GM19395 (cell line): ENCODE measurements around the gene DCST2.

ENCODE experiments used
- ATAC-seq: cut with Tn5 transposase; IDR thresholded peaks from one replicate; pipeline ENCODE4 v1.9.1; 2021; ENCODE audit warnings: mild to moderate bottlenecking, moderate library complexity; ENCODE audit not compliant: unreplicated experiment

DCST2 gene

DNA sequence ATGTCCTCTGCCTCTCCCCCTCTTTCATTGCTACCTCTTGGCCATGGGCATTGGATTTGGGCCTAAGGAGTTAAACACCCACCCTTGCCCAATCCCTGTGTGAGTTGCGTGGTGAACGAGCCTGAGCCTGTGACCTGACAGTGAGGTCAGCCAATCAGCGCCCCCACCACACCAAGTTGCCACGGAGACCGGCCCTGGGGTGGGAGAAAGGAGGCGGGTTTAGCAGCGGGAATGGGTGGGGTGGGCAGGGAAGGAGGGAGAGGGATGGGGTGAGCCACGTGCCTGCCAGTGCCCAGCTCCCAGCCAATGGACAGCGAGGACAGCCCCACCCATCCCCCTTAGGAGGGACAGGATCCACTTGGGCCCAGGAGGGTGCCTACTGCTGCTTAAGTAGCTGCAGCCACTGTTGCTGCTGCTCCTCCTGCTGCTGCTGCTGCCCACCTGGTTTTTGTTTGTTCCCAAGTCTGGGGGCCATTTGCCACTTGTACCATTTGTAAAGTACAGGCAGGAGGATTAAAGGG is 21.5 kb downstream of the DCST2 start:
- ATAC-seq = no peak

DNA sequence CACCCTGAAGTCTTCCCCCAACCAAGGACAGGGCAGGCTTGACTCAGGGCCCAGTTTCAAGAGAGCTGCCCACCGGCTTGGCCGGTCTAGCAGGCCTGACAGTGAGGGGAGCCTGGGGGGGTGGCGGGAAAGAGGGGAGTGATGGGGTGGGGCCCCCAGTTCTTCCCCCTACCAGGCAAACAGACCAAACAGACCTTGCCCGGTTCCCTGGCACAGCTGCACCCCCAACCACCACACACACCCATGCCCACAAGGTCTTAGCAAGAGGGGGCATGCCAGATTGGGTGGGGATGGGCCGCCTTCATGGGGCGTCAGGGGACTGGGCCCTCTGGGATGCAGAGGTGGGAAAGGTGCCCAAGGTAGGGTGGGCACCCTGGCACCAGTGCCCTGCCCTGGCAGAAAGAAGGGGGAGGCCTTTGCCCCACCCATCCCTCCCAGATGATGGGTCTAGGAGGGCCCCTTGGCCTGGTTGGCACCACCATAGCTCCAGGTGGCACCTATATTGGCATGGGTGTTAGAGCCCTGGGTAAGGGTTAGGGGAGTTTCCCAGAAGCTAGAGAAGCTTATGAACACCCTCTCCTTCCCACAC is 22.1 kb downstream of the DCST2 start:
- no peak for ATAC-seq

DNA sequence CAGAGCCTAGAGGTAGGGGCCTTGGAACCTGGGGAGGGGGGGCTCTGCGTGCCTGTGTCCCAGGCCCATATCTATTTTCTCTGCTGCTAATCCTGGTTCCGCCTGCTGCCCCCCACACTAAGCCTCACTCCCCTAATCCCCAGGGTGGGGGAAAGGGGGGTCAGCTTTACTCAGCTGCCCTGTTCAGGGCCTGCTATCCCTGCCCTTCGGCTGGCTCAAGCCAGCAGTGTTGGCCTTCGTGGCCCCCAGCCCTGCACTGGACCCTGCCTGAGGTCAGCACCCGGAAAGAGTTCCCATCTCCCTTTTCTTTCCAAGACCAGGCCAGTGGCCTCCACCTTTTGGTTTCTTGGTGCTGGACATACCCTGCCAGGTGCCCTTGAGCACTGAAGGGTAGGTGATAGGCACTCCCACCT is 22.6 kb downstream of the DCST2 start:
- no peak for ATAC-seq

DNA sequence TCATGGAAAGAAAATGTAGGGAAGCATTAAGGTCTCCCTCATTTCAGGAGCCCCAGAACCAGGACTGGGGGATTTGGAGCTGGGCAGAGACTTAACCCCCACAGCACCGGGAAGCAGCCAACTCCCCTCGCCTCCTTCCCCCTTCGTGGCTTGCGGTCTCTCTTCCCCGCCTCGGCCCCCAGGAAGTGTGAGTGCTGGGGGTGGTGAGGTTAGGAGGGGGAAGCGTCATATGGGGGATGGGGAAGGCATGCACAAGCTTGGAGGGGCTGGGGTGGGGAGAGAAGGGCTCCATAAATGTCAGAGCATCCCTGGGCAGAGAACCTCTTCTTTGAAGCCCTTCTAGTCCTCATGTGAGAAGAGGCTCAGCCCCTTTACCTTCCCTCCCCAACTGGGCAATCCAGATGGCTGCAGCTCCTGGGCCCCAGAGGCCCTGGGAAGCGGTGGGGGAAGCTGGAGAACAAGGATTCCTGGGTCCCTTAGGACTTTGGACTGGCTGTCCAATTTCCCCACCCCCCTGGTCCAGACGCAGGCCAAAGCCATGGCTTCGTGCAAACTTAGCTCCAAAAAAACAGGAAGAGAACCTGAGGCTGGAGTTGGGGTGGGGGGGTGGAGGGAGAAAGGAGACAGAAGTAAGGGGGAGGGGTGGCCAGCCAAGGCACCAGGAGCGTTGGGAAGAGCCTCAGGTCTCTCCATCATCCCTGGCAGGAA is 23.2 kb downstream of the DCST2 start:
- ATAC-seq = no peak

DNA sequence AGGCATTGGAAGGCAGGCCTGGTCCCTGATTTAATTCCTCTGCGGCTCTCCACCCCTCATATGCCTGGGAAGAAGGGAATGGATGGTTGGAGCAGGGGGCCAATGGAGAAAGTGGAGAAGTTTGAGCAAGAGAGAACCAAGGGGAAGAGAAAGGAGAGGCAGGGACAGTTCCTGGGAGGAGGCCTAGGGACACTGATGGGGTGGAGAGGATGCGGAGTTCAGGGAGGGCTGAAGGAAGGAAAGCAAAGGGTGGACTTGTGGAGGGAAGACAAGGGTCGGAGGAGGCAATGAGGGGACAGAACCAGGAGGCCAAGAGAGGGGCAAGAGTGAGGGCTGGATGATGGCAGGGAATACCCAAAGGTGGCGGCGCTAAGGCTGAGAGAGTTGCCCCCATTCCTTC is 23.8 kb downstream of the DCST2 start:
- ATAC-seq = no peak

DNA sequence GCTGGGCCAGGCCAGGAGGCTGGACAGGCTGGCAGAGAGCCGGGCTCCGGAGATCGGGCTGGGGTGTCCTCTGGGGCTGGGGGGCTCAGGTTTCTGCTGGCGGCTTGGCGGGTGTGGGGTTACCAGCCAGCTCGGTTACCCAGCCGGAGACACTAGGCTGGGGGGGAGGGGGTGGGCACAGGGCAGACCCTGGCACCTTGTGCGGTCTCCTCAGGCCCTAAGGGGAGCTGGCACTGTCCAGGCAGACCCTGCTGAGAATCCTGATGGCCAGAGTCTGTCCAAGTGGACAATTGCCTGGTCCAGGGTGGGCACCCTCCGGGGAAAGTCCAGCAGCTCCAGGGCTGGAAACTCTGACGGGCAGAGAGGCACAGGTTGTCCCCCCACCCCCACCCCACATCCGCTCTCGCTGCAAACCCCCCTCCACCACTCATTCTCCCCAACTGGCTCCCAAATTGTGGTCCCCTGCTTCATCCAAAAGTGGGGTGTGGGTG is 24.3 kb downstream of the DCST2 start:
- ATAC-seq = no peak

DNA sequence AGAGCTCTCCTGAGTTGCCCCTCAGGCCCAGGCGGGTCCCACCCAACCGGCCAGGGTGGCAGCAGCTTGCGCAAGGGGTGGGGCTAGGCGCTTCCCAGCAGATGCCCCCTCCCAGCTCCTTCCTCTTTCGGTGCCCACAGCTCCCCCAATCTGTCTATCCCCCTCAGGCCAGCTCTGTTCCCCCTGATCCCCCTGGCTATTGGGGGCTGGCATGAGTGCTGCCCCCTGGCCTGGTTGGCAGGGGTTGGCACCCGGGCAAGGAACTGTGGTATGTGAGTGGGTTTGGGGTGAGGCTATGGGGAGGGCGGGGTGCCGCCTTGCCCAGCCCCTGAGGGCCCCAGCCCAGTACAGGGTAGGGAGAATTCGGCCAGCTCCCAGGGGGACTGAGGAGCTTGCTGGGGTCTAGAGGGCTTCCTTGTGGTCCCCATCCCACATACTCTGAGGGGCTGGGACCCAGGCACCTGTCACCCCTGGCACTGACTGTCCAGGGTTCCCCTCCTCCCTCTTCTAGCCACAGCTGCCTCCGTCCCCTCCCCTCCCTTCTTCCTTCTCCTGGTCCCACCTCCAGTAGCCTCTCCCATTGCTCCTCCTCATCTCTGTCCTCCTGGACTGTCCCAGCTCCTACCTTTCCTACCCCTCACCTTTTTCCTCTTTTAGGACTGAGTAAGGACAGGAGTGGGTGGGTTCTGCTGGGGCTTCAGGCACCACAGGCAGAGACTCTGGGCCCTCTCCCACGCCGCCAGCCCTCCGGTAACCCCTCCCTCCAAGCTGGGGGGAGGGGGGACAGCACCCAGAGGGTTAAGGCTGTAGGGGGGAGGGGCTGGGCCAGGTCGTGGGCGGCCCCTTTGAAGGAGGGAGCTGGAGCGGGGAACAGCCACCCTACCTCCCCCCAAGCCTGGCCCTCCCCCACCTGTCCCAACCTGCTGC is 25.3 kb downstream of the DCST2 start:
- ATAC-seq = no peak

DNA sequence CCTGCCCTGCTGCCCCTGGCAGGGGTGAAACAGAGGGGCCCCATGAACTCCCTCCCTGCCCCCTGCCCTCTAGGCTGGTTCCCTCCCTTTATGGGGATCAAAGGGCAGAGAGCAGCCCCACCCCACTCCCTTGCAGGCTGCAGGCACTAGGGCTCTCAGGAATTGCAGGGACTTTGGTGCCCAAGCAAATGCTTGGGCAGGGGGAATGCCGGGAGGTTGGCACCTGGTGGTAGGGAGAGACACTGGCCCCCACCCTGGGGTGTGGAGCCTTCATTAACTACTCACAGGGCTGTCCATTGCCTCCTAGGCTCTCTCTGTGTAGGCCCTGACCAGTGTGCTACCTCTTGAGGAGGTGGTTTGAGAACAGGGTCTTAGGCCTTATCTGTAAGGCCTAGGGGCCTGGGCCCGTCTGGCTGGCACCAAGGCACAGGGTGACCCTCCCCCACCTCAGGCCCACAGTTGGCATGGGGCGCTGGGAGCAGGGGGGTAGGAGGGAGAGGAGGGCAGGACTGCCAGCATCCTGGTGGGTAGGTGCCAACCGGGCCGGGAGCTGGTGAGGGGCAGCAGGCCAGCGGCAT is 26.2 kb downstream of the DCST2 start:
- no peak for ATAC-seq

DNA sequence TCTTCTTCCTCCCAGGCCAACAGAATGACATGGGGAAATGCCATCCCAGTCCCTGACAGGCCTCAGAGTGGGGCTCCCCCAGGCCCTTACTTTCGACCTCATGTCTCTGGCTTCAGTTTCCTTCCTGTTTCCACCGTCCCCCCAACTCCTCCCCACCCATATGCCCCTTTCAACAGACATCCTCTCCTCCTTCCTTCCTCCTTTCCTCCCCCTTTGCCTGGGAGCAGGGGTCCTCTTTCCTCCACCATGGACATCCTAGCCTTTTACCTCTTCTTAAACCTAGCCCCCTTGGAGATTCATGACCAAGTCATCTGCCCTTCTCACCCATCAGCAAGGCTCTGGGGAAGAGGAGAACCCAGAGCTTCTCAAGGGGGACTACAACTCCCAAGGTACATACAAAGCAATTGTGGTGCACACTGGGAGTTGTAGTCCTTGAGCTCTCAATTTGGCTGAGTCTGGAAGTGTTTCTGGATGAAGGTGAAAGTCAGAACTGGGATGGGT is 26.9 kb downstream of the DCST2 start:
- no peak for ATAC-seq

DNA sequence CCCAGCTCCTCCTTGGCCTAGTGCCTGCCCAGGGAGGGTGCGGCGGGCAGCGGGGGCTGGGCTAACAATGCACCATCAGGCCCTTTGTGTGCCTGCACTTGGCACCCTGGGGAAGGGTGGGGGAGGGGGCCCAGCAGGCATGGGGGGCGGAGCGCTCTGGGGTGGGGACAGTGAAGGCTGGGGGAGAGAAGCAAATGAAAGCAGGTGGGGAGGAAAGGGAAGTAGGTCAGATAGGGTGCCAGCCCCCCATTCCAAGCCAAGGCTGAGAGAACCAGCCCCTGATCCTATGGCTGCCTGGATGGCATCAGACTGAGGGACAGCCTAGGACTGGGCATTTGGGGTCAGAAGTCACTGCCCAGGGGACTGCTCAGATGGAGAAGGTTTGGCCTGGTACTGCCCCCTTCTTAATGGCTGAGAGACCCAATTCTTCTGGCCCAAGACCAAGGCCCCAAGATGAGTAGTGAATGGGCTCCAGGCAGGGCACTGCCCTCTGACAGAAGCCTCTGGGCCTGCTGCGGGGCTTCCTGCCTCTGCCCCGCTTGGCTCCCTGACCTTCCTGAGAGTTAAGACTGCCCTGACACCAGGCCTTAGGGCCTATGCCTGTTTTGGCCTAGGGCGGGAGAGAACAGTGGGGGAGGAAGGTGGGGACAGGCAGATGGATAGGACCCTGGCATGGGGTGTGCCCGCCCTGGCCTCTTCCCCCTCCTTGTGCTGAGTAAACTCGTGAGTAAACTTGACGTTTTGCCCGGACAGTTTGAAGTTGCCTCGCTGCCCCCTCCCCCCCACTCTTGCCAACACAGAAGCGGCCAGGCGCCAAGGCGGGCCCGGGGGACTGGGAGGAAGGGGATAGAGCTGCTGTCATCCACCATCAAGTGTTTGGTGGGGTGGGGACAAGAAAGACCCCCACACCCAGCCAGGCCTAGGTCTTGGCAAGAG is 28.2 kb downstream of the DCST2 start:
- ATAC-seq = no peak

DNA sequence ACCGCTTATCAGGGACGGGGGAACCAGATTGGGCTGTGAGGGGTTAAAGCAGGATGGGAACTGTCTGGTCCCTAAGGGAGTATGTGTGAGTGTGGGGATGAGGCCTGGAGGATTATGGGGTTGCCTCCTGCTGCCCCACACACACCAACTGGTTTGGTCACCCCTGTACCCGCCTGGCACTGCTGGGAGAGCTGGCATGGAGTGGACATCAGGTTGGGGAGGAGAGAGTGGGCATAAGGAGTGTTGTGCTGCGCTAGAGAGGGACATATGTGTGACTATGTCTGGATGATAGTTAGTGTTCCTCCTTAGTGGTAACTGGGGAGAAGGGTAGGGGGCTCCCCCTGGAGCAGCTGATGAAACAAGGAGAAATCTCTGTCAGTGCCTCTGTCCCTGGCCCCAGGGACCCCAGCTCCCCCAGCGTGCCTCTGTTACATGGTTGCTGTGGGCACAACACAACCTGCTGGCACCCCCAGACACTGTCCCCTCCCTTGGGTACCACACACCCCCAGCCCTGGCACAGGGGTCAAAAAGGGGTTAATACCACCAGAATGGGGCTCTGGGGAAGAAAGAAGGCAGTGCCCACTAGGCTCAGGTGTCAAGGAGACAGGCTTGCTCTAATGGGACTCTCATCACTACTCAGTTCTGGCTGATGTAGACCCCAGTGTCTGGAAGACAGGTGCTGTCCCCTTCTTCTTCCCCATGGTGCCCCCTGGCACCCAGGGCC is 29.1 kb downstream of the DCST2 start:
- ATAC-seq = no peak

DNA sequence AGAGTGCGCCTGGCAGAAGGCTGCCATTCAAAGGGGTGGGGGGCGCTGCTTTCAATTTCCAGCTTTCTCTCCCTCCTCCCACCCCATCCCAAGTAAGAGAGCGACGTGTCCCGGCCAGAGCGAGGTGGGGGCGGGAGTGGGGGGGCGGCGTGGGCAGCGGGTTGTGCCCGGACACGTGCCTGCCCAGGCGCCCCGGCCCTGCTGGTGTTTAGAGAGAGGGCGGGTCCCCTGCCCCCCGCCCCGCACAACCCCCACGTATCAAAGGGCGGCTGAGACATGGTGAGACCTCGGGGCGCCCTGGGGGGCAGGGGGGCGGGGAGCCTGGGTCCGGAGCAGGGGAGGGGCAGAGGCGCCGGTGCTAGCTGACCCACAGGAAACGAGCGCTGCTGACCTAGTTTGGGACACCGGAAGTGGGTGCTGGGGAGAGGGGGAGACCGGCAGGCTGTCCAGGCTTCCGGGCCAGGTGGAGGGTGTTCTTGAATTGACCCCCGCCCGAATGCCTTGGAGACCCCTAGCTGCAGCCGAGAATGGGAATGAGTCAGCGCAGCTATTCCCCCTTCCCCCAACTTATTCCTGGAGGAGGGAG is 29.7 kb downstream of the DCST2 start:
- ATAC-seq = no peak

DNA sequence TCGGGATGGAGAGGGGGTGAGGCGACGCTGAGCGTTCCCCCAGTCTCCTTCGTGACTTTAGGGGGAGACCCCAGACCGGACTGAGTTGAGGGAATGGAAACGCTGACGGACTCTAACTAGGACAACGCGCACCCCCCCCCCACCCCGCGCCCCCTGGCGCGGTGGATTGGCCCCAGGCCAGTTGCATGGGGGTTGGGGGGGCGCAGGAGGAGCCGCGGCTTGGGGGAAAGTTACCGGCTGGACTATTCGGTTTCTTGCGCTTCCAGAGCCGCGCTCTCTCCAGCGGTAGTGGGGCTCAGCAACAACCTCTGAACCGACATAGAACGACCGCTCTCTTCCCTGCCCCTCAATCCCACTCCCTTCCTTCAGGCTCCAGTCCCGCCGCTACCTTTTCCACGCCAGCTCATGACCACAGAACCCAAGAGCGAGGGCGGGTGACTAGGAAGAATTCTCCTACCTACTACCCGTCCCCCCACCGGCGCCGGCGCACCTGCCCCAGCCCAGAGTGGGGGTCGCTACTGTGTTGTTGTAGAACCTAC is 30.3 kb downstream of the DCST2 start:
- ATAC-seq = no peak

DNA sequence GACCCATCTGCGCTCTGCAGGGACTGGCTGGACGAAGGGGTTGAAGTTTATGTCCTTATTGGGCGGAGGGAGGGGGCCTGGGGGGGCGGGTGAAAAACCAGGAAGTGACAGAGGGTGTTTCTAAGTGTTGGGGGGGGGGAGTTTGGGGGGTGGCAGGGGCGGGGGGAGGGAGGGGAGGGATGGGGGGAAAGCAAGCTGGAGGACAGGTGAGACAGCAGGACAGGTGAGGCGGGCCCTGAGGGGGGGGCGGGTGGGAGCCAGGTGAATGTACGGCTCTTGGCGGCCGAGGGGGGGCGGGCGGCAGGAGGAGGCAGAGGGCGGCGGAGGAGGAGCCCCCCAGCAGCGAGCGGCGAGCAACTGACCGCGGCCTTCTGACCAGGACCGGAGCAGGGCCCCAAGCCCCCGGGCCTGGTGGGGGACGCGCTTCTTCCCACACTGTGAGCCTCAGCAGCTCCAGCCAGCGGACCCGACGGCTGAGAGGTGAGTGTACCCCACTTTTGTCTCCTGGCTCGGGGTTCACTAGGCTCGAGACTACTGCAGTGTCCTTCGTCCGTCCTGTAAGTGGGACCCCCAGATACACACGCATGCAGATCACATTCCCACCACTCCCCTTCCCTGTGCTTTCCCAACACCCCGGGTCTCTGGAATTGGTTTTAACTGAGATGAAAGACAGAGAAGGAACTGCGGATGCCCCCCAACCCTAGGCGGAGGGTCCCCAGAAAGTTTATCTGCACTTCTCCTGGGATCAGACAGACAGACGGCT is 30.9 kb downstream of the DCST2 start, which contains the start of gene ZBTB7B:
Gene ZBTB7B (plus strand): TSS at position 339 of the 763 bp plus-strand sequence. CDS start 11,859 bp downstream, outside the sequence.
- no peak for ATAC-seq

DNA sequence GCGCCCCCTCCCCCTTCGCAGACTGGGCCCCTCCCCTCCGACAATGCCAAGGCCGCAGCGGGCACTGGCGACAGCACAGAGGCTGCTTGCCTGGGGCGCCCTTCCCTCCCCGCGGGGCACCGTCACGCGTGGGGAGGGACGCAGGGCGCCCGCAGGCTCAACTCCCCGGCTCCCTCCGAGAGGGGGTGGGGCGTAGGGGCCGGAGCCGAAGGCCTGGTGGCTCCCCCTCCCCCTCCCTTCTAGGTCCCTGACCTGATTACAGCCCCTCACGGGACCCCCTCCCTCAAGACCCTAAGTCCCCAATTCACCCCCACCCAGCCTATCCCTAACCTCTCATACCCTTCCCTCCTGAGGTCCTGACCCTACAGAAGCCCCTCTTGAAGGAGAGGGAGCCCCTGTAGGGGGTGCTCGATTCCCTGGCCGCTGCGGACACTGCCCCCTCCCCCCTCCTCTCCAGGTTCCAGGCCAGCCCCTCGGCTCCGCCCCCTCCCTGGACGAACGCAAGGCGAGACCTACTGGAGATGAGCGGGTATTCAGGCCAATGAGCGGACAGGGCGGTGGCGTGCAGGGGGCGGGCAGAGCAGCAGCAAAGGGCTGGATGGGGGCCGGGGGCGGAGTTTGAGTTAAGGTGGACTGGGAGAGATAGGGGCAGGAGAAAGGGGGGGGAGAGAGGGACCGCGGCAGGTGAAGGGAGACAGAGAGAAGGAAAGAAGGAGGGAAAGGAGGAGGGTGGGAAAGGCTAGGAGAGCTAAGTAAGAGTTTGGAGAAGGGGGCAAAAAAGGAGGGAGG is 31.7 kb downstream of the DCST2 start:
- ATAC-seq = peak; percentile 42

DNA sequence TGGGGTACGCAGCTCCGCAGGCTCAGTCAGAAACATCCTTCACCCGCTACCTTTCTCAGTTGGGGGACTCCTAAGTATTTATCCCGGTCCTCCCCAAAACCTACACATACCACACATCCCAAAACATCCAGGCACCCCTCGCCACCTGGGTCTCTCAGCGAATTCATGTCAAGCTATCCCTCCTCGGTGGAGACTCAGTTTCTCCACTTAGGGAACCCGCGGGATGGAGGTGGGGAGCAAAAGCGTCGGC is 32.2 kb downstream of the DCST2 start:
- ATAC-seq = no peak
